Natural killer cell (primary cell): ENCODE measurements around the gene TMEM232. TPM values are rescaled to one million over a fixed set of nuclear protein-coding genes. Genes with fewer than 3 reads are reported as not detected.

Experiments used
- ATAC-seq, 3 donors: fragments of 150-1000 bp in 2 of 3; fragments of 200-7000 bp in 1 of 3; cut with Tn5 transposase; 1 replicate in 1 of 3; 2 replicates in 2 of 3; pipeline ENCODE4 v1.10.0; 2021; ENCODE audit warnings: mild to moderate bottlenecking in 2 of 3, moderate library complexity in 2 of 3
- DNase-seq, 2 donors: peaks; one replicate each; pipeline versions ENCODE4 v3.0.0 to v3.0.0-alpha.2; 2013 to 2021; ENCODE audit warnings: mixed read lengths in 1 of 2
- H3K27ac ChIP-seq: one replicate; pipeline ENCODE4 v1.5.1; 2013; ENCODE audit warnings: mild to moderate bottlenecking, low read length
- H3K27me3 ChIP-seq: one replicate; pipeline ENCODE4 v1.6.1; 2013; ENCODE audit warnings: low read length; ENCODE audit not compliant: control insufficient read depth, insufficient read depth
- H3K36me3 ChIP-seq: one replicate; pipeline ENCODE4 v1.6.1; 2013; ENCODE audit warnings: low read length; ENCODE audit not compliant: control insufficient read depth, insufficient read depth
- H3K4me1 ChIP-seq: one replicate; pipeline ENCODE4 v1.6.1; 2013; ENCODE audit warnings: low read length; ENCODE audit not compliant: control insufficient read depth, insufficient read depth
- H3K4me3 ChIP-seq: one replicate; pipeline ENCODE4 v1.5.1; 2013; ENCODE audit warnings: low read length
- H3K9me3 ChIP-seq: one replicate; pipeline ENCODE4 v1.6.1; 2013; ENCODE audit warnings: low read length; ENCODE audit not compliant: control insufficient read depth, insufficient read depth
- H3K27ac Mint-ChIP-seq, 2 donors: one replicate each; pipeline ENCODE4 v1.8.0; 2022; ENCODE audit warnings: mild to moderate bottlenecking in 2 of 2, mixed read lengths in 2 of 2, moderate library complexity in 1 of 2
- H3K27me3 Mint-ChIP-seq, 2 donors: one replicate each; pipeline ENCODE4 v1.8.0; 2022; ENCODE audit warnings: low read depth in 2 of 2, mixed read lengths in 2 of 2
- H3K36me3 Mint-ChIP-seq: one replicate; pipeline ENCODE4 v1.8.0; 2022; ENCODE audit warnings: mixed read lengths
- H3K4me1 Mint-ChIP-seq, 2 donors: one replicate each; pipeline ENCODE4 v1.8.0; 2022; ENCODE audit warnings: mixed read lengths in 2 of 2
- H3K4me3 Mint-ChIP-seq: one replicate; pipeline ENCODE4 v1.8.0; 2022; ENCODE audit warnings: mild to moderate bottlenecking, moderate library complexity, mixed read lengths
- H3K9me3 Mint-ChIP-seq, 2 donors: one replicate each; pipeline ENCODE4 v1.8.0; 2022; ENCODE audit warnings: mixed read lengths in 2 of 2
- CTCF ChIP-seq: fragments of 200-600 bp; IDR thresholded peaks from one replicate; pipeline ENCODE4 v1.8.0; 2022; ENCODE audit warnings: antibody characterized with exemption
- WGBS: methylation state at CpG from one replicate; pipeline ENCODE4 v1.1.7; 2013; ENCODE audit warnings: missing lambda C conversion rate; ENCODE audit not compliant: insufficient coverage; 5-methylcytosine and 5-hydroxymethylcytosine counted together
- intact Hi-C: fragments of 100-400 bp; cut with micrococcal nuclease; formaldehyde crosslinking; loops from one replicate; pipeline ENCODE4 v1.14.2; 2022
- total RNA-seq, 4 donors: library from RNA; stranded (reverse); fragments of 120-200 nt in 1 of 4; gene quantifications; one replicate each; pipeline versions ENCODE4 v1.2.3 to v1.2.4, GENCODE V29; 2013 to 2022

The TMEM232 gene
- total RNA-seq, 3 donors from 2014 or later (not counting 1 experiment from before 2014, with no cell fraction given) = 0.45 to 3.0 (median 0.66) TPM

GRCh38 chr5:110572729-110573128 is 153.7 kb downstream of the TMEM232 start:
- no peaks in the 10 kb centered on the region for H3K27me3 Mint-ChIP-seq
- no peak overlapping the region for H3K4me3 Mint-ChIP-seq
- peaks cover 12 to 15% of the 10 kb centered on the region in 2 donors for H3K9me3 Mint-ChIP-seq
- no peak for ATAC-seq
- Histone ChIP-seq H3K4me3 (no peak overlapping the region), H3K9me3 (no peaks in the 10 kb centered on the region), H3K36me3 (no peaks in the 10 kb centered on the region), H3K4me1 (no peaks in the 10 kb centered on the region), H3K27me3 (no peaks in the 10 kb centered on the region), H3K27ac (no peak overlapping the region)
- WGBS = 80% methylated on average over 1 of the region's 1 CpG
- no peak for DNase-seq
- H3K4me1 Mint-ChIP-seq = no peaks in the 10 kb centered on the region
- TF ChIP-seq CTCF = no peak
- H3K36me3 Mint-ChIP-seq = no peaks in the 10 kb centered on the region
- no peak overlapping the region for H3K27ac Mint-ChIP-seq
- intact Hi-C loops = no loop called here

- intact Hi-C loops = no loop called here
- Mint-ChIP-seq H3K27me3 (no peaks in the 10 kb centered on the region), H3K9me3 (peaks cover 5 to 12% of the 10 kb centered on the region in 2 donors), H3K36me3 (no peaks in the 10 kb centered on the region), H3K4me3 (no peak overlapping the region), H3K4me1 (no peaks in the 10 kb centered on the region), H3K27ac (no peak overlapping the region)
- H3K27me3 ChIP-seq = no peaks in the 10 kb centered on the region
- no peak for DNase-seq
- H3K9me3 ChIP-seq = peaks cover 11% of the 10 kb centered on the region
- no peak for TF ChIP-seq CTCF
- H3K27ac ChIP-seq = no peak overlapping the region
- H3K4me1 ChIP-seq = no peaks in the 10 kb centered on the region
- ATAC-seq = no peak
- no peaks in the 10 kb centered on the region for H3K36me3 ChIP-seq
- no peak overlapping the region for H3K4me3 ChIP-seq
These were observed 164.3 kb downstream of the TMEM232 start for GRCh38 chr5:110562191-110562590.

- H3K27me3 ChIP-seq = no peaks in the 10 kb centered on the region
- no peak for DNase-seq
- H3K27ac ChIP-seq = no peak overlapping the region
- Mint-ChIP-seq H3K36me3 (no peaks in the 10 kb centered on the region), H3K4me1 (no peaks in the 10 kb centered on the region), H3K4me3 (no peak overlapping the region), H3K27me3 (no peaks in the 10 kb centered on the region), H3K27ac (no peak overlapping the region), H3K9me3 (peaks cover 5 to 9% of the 10 kb centered on the region in 2 donors)
- no peaks in the 10 kb centered on the region for H3K36me3 ChIP-seq
- no peak for TF ChIP-seq CTCF
- peaks cover 11% of the 10 kb centered on the region for H3K9me3 ChIP-seq
- ATAC-seq = no peak
- no peaks in the 10 kb centered on the region for H3K4me1 ChIP-seq
- H3K4me3 ChIP-seq = no peak overlapping the region
- WGBS = 83% methylated on average over 1 of the region's 1 CpG
- intact Hi-C loops = no loop called here
These were observed 165.0 kb downstream of the TMEM232 start for GRCh38 chr5:110561510-110561909.

GRCh38 chr5:110549301-110549700 is 177.2 kb downstream of the TMEM232 start:
- WGBS = 95% methylated on average over 3 of the region's 3 CpGs
- Histone ChIP-seq H3K36me3 (no peaks in the 10 kb centered on the region), H3K4me3 (no peak overlapping the region), H3K9me3 (no peaks in the 10 kb centered on the region), H3K4me1 (no peaks in the 10 kb centered on the region), H3K27me3 (no peaks in the 10 kb centered on the region), H3K27ac (no peak overlapping the region)
- H3K27ac Mint-ChIP-seq = no peak overlapping the region
- no peak overlapping the region for H3K4me3 Mint-ChIP-seq
- H3K27me3 Mint-ChIP-seq = no peaks in the 10 kb centered on the region
- DNase-seq (no peak), ATAC-seq (no peak)
- no peaks in the 10 kb centered on the region for H3K4me1 Mint-ChIP-seq
- intact Hi-C loops = no loop called here
- H3K36me3 Mint-ChIP-seq = no peaks in the 10 kb centered on the region
- peaks cover 3 to 6% of the 10 kb centered on the region in 2 donors for H3K9me3 Mint-ChIP-seq
- no peak for TF ChIP-seq CTCF
